Activated CD8-positive, alpha-beta T cell treated with anti-CD3 and anti-CD28 coated beads for 36 hours (primary cell): ENCODE results near the gene CYTH3. TPM values are rescaled to one million over a fixed set of nuclear protein-coding genes. Genes with fewer than 3 reads are reported as not detected.

Source experiments
- ATAC-seq: fragments of 200-7000 bp; cut with Tn5 transposase; one replicate; pipeline ENCODE4 v1.10.0; 2021; ENCODE audit warnings: mild to moderate bottlenecking, moderate library complexity
- CTCF ChIA-PET: fragments of 350-600 bp; sonication (Branson Sonifier 250); formaldehyde crosslinking; loops from one replicate; lab custom pipeline; 2021; ENCODE audit warnings: antibody characterized with exemption; lab: Charles Lee
- POLR2A ChIA-PET: fragments of 350-600 bp; sonication (Branson Sonifier 250); formaldehyde crosslinking; loops from one replicate; lab custom pipeline; 2021; ENCODE audit warnings: antibody characterized with exemption; lab: Charles Lee
- DNase-seq: peaks from one replicate; pipeline ENCODE4 v3.0.0-alpha.2; 2020
- H3K27ac Mint-ChIP-seq: one replicate; pipeline ENCODE4 v1.8.0; 2021; ENCODE audit warnings: mild to moderate bottlenecking, mixed read lengths
- H3K27me3 Mint-ChIP-seq: one replicate; pipeline ENCODE4 v1.8.0; 2021; ENCODE audit warnings: mixed read lengths
- H3K36me3 Mint-ChIP-seq: one replicate; pipeline ENCODE4 v1.8.0; 2021; ENCODE audit warnings: low read depth, mixed read lengths
- H3K4me1 Mint-ChIP-seq: one replicate; pipeline ENCODE4 v1.8.0; 2021; ENCODE audit warnings: low read depth, mixed read lengths
- H3K4me3 Mint-ChIP-seq: one replicate; pipeline ENCODE4 v1.8.0; 2021; ENCODE audit warnings: mild to moderate bottlenecking, moderate library complexity, mixed read lengths
- H3K9me3 Mint-ChIP-seq: one replicate; pipeline ENCODE4 v1.8.0; 2021; ENCODE audit warnings: mixed read lengths
- intact Hi-C: fragments of 100-400 bp; cut with micrococcal nuclease; formaldehyde crosslinking; loops from one replicate; pipeline ENCODE4 v1.10.0; 2022
- total RNA-seq, 2 experiments: library from RNA; stranded (reverse); gene quantifications; one replicate each; pipeline ENCODE4 v1.2.3, GENCODE V29; 2021
- TF ChIP-seq, protein P1 (sequence below): fragments of 200-600 bp; IDR thresholded peaks from one replicate; pipeline ENCODE4 v1.8.0; 2022; ENCODE audit warnings: antibody characterized with exemption, mild to moderate bottlenecking

The CYTH3 gene
- total RNA-seq, 2 experiments from 2014 or later = 0.92 to 2.3 TPM

DNA sequence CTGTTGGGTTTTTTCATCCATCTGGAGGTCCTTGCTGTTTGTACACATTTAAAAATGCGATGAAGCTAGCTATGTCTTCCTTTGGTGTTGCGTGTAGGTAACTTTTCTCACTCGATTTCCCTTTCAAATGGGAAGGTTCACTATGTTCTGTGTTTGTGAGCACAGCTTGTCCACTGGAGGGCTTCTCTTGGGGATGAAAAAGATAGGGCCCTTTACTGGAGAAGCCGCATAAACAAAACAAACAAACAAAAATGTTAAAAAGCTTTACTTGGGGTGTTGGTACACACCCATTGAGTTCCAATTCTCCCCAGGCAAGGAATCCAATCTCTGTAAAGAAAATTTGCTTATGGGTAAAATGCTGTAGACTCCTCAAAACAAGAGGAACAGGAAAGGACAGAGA is 23.4 kb downstream of the CYTH3 start:
- Mint-ChIP-seq H3K27ac (no peak overlapping the region), H3K4me3 (no peak overlapping the region), H3K4me1 (peaks cover 16% of the 10 kb centered on the region), H3K36me3 (no peaks in the 10 kb centered on the region), H3K27me3 (peaks cover 16% of the 10 kb centered on the region), H3K9me3 (no peaks in the 10 kb centered on the region)
- TF ChIP-seq, protein P1, sequence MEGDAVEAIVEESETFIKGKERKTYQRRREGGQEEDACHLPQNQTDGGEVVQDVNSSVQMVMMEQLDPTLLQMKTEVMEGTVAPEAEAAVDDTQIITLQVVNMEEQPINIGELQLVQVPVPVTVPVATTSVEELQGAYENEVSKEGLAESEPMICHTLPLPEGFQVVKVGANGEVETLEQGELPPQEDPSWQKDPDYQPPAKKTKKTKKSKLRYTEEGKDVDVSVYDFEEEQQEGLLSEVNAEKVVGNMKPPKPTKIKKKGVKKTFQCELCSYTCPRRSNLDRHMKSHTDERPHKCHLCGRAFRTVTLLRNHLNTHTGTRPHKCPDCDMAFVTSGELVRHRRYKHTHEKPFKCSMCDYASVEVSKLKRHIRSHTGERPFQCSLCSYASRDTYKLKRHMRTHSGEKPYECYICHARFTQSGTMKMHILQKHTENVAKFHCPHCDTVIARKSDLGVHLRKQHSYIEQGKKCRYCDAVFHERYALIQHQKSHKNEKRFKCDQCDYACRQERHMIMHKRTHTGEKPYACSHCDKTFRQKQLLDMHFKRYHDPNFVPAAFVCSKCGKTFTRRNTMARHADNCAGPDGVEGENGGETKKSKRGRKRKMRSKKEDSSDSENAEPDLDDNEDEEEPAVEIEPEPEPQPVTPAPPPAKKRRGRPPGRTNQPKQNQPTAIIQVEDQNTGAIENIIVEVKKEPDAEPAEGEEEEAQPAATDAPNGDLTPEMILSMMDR = no peak
- intact Hi-C loops = no loop called here
- DNase-seq (no peak), ATAC-seq (no peak)
- CTCF ChIA-PET = interaction anchor here (1.2 kb wide), 1 partner anchor 21 kb away, joined by 5 read pairs; no protein-coding TSS in a partner anchor
- POLR2A ChIA-PET = no interaction called here

DNA sequence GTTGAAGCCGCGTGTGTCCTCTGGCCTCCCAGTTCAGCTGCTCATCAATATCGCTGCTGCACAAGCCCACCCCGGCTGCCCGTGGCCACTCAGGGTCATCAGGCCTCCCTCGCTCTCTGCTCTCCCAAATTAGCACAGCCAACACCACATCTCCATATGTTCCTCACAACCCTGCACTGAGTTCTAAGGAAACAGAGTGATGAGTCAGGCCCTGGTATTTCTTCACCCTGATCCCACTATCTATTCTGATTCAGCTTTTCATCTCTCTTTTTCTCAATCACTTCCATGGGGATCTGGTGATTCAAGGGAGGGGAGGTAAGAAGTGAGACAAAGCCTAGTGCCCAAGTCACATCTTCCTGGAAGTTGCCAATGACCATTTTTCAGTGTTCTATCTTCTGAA is 23.8 kb downstream of the CYTH3 start:
- ChIA-PET POLR2A (no interaction called here), CTCF (interaction anchor here (1.2 kb wide), 1 partner anchor 22 kb away, joined by 5 read pairs; no protein-coding TSS in a partner anchor)
- no peak for ATAC-seq
- TF ChIP-seq, protein P1 = no peak
- Mint-ChIP-seq H3K4me1 (peaks cover 16% of the 10 kb centered on the region), H3K9me3 (no peaks in the 10 kb centered on the region), H3K4me3 (no peak overlapping the region), H3K27me3 (peaks cover 16% of the 10 kb centered on the region), H3K36me3 (no peaks in the 10 kb centered on the region), H3K27ac (no peak overlapping the region)
- intact Hi-C loops = no loop called here
- DNase-seq = no peak

DNA sequence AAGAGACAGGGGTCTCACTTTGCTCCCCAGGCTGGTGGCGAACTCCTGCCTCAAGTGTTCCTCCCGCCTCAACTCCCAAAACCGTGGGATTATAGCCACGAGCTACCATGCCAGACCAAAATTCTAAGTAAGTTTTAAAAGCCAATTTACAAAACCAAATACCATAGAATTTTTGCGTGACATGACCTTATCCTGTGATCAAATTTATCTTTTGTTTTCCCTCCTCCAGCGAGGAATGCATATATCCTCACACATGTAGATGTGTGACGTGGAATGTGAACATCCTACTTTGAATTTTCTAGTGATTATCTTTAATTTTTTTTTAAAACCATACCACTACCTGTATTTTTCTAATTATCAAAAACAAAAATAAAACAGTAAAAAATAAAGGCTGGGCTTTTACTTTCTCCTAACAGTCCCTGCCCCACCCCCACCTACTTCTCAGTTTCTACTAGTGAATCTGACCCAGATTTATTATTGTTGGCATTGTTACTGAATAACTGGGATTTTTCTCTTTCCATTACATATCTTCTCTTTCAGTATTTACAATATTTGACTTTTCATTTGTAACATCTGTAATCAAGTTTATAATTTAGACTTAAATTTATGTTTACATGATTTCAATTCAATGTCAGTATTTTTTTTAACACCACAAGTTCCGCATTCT is 26.0 kb downstream of the CYTH3 start:
- ATAC-seq (no peak), DNase-seq (no peak)
- peaks cover 7% of the 10 kb centered on the region for H3K27me3 Mint-ChIP-seq
- H3K36me3 Mint-ChIP-seq = no peaks in the 10 kb centered on the region
- peaks cover 9% of the 10 kb centered on the region for H3K4me1 Mint-ChIP-seq
- H3K4me3 Mint-ChIP-seq = no peak overlapping the region
- no peak overlapping the region for H3K27ac Mint-ChIP-seq
- CTCF ChIA-PET = no interaction called here
- intact Hi-C loops = no loop called here
- no peaks in the 10 kb centered on the region for H3K9me3 Mint-ChIP-seq
- POLR2A ChIA-PET = interaction anchor here (0.6 kb wide), 1 partner anchor 18 kb away, joined by 3 read pairs; no protein-coding TSS in a partner anchor
- TF ChIP-seq, protein P1 = no peak

DNA sequence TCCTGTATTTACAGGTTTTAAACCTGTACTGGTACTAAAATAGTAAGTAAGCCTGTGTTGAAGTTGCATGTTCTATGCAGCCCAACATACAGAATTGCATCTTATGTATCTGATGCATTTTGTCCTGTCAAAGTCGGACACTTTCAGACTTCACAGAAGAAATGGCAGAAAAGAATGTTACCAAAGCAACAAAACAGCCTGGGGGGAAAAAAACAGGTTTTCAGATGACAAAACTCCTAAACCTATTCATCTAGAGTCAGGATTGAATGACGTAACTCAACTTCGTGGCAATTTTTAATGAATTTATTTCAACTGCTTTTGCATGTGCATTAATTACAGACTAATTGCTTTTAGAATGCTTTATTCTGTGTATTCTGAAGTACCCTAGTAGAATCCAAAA is 28.4 kb downstream of the CYTH3 start:
- Mint-ChIP-seq H3K27me3 (peaks cover 5% of the 10 kb centered on the region), H3K36me3 (no peaks in the 10 kb centered on the region), H3K27ac (no peak overlapping the region), H3K4me3 (no peak overlapping the region), H3K4me1 (peaks cover 3% of the 10 kb centered on the region), H3K9me3 (no peaks in the 10 kb centered on the region)
- TF ChIP-seq, protein P1 = no peak
- ChIA-PET POLR2A (interaction anchor here (1.4 kb wide), 1 partner anchor 14 kb away, joined by 3 read pairs; no protein-coding TSS in a partner anchor), CTCF (no interaction called here)
- intact Hi-C loops = no loop called here
- ATAC-seq (no peak), DNase-seq (no peak)

DNA sequence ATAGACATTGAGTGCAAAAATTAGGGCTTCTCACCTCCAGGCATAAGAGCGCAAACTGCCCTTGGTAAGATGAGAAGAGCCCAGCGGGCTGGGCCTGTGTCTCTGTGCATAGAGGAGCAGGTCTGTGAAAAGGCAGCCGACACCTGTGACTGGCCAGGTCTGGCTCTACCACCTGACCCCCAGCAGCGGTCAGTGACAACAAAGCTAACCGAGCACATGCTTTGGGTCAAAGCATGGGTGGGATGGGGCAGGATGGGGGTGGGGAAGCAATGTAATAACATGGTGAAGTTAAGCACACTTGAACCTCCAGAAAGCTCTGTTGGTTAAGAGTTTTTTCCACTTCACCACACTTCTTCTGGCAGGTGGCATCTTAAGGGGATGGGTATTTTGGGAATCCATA is 29.3 kb downstream of the CYTH3 start:
- H3K4me3 Mint-ChIP-seq = no peak overlapping the region
- no peaks in the 10 kb centered on the region for H3K9me3 Mint-ChIP-seq
- no peak overlapping the region for H3K27ac Mint-ChIP-seq
- no peak for ATAC-seq
- intact Hi-C loops = no loop called here
- no peak for DNase-seq
- no peaks in the 10 kb centered on the region for H3K27me3 Mint-ChIP-seq
- TF ChIP-seq, protein P1 = no peak
- H3K4me1 Mint-ChIP-seq = peaks cover 3% of the 10 kb centered on the region
- H3K36me3 Mint-ChIP-seq = no peaks in the 10 kb centered on the region
- ChIA-PET POLR2A (interaction anchor here (1.4 kb wide), 1 partner anchor 13 kb away, joined by 3 read pairs; no protein-coding TSS in a partner anchor), CTCF (no interaction called here)
